Activated CD4-positive, alpha-beta T cell treated with anti-CD3 and anti-CD28 coated beads, Interleukin-2, amount 50 U/mL, for 1 hour (primary cell): Measurements from ENCODE around the gene GIPC3.

Experiments used
- DNase-seq: peaks from one replicate; pipeline ENCODE4 v3.0.0-alpha.2; 2020

Gene GIPC3

GRCh38 chr19:3641515-3642269 is 56.4 kb downstream of the GIPC3 start:
- no peak for DNase-seq

- no peak for DNase-seq
Observed at GRCh38 chr19:3642296-3642695, 57.0 kb downstream of the GIPC3 start.
